GM12873 (cell line): Measurements from ENCODE around the gene CEACAM18.

Experiments
- TF ChIP-seq, protein P1 (sequence below): IDR thresholded peaks from 2 replicates; pipeline ENCODE4 v1.5.1; 2012; ENCODE audit warnings: low read depth, mild to moderate bottlenecking, moderate library complexity, low read length, control low read depth; ENCODE audit not compliant: insufficient read depth; ENCODE audit errors: missing control alignments

The CEACAM18 gene

DNA sequence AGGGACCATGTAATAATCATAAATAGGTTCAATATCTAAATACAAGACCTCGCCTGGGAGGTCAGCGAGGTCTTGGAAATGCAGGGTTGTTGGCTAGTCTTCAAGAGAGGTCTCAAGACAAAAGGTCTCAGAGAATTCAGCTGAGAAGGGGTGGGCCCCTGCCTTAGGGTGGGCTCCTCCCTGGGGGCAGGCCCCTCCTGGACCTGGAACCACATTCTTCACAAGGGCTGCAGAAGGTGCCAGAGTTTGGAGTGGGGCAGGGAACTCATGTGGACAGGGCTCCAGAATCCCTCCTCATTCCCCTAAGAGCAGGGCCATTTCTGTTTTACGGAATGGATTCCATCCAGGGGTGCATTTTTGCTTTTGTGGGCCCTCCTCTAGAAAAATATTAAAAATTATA lies 10.2 kb downstream of the CEACAM18 start:
- TF ChIP-seq, protein P1, sequence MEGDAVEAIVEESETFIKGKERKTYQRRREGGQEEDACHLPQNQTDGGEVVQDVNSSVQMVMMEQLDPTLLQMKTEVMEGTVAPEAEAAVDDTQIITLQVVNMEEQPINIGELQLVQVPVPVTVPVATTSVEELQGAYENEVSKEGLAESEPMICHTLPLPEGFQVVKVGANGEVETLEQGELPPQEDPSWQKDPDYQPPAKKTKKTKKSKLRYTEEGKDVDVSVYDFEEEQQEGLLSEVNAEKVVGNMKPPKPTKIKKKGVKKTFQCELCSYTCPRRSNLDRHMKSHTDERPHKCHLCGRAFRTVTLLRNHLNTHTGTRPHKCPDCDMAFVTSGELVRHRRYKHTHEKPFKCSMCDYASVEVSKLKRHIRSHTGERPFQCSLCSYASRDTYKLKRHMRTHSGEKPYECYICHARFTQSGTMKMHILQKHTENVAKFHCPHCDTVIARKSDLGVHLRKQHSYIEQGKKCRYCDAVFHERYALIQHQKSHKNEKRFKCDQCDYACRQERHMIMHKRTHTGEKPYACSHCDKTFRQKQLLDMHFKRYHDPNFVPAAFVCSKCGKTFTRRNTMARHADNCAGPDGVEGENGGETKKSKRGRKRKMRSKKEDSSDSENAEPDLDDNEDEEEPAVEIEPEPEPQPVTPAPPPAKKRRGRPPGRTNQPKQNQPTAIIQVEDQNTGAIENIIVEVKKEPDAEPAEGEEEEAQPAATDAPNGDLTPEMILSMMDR: no peak

DNA sequence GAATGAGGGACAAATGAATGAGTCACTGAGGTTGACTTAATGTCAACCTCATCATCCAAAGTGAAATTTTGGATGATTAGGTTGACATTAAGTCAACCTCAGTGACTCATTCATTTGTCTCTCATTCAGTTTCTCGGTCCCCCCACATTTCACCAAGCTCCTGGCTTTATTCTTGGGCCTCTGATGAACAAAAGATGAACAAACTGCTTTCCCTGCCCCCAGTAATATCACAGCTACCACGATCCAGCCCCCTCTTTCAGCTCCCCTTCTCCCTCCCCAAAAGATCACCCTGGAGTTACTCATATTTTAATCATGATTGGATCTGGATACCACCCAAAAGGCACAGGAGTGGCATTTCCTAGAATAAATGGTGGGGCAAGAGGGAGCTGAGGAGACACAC lies 10.8 kb downstream of the CEACAM18 start:
- TF ChIP-seq, protein P1: no peak

DNA sequence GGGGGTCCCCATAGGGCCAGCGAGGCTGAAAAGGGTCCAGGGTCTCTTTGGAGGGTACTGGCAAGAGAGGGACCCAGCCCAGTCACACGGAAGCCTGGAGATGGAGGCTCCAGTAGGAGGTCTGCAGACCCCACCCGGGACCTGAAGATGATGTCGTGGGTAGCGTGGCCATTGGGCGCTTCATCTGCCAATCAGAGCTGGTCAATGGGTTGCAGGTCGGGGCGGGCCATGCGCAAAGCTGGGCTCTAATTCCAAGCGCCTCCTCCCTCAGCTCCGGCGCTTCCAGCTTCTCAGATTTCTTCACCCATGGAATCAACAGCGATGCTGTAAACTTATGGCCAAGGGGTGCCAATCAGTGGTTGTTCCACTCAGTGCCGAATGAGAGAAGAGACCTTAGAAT lies 12.3 kb downstream of the CEACAM18 start:
- TF ChIP-seq, protein P1: no peak

DNA sequence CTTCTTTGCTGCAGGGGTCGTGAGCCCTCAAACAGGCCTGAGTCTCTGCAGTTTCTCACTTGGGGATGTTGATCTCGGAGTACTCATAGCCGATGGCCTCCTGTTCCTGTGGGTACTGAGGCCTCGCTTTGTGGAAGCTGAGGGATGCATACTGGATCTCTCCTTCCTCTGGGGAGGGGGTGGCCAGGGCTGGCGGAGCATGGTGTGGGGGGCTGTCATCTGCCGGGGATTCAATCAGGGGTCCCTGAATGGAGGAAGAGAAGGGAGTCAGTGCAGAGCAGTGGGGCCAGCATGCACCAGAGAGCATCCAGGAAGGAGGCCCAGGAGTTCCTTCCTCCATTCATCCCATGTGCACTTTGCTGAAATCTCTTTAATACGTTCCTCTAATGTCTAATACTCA lies 13.2 kb downstream of the CEACAM18 start:
- TF ChIP-seq, protein P1: no peak

DNA sequence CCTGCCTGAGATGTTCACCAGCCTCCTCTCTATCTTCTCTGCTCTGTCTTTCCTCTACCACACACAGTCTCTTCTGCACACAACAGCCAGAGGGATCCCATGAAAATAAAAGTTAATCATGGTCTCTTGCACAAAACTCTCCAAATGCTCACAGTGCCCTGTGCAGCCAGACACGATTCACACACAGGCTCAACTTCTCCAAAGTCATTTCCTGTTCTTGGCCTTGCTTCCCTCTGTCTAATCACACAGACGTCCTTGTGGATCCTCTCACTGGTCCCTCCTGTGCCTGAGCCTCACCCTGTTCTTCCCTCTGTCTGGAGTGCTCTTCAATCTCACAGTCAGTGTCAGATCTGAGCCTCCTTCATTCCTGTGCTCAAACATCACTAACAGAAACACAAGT lies 15.4 kb downstream of the CEACAM18 start:
- TF ChIP-seq, protein P1: no peak

DNA sequence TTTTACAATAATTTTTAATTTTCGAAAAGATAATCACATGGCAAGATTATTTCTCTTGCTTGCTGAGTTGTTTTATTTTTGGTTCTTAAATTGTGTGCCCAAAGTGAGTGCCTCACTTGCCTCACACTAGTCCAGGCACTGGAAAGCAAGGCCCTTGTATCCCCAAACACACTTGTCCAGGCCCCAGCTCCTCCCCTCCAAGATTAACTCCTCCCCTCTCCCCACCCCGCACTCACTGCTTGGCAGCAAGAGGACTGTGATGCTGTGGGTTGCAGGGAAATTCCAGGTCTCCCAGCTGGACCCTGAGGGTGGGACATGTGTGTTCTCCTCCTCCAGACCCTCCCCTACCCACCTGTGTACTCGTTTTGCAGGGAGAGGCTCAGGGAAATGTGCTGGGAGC lies 19.3 kb downstream of the CEACAM18 start:
- TF ChIP-seq, protein P1: no peak

DNA sequence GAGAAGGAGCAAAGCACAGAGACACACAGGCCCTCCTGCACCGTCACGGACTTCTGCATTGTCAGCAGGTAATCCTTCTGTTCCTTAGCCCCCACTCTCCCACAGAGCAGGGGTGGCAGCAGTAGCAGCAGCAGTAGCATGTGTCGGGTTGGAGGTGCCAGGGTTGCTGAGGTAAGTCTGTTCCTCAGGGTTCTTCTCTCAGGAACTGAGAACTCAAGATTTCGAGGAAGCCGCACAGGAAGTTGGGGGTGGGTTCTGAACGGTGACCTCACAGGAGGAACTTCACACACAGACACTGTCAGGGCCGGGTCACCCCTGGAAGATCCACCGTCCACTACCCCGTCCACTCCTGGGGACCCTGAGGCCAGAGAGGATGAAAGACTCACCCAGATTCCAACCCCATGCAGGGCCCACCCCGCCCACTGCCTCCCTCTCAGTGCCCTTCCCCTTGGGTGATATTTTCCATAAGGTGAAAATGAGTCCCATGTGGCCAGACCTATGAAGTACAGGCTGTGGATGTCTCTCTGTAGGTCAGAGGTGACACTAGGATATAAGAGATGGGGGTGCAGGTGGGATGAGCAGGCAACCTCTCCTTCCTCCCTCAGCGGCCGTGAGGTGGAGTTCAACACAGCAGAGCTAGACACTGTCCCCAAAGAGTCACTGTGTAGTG lies 23.4 kb downstream of the CEACAM18 start, which contains the start of gene SIGLEC12:
Gene SIGLEC12 (minus strand): TSS at position 207 of the 670 bp plus-strand sequence. CDS start 67 bp downstream, at position 140.
- TF ChIP-seq, protein P1: no peak
